Spinal cord (tissue), 10 donors: ENCODE results near the gene NUP93. TPM values are rescaled to one million over a fixed set of nuclear protein-coding genes. Genes with fewer than 3 reads are reported as not detected.

Source experiments
- DNase-seq, 6 donors: peaks; one replicate each; pipeline versions ENCODE4 v3.0.0 to v3.0.0-alpha.2; 2013 to 2015; ENCODE audit warnings: low spot score in 6 of 6, low read depth in 4 of 6
- H3K27ac ChIP-seq: one replicate; pipeline ENCODE4 v1.5.1; 2013; ENCODE audit warnings: low read depth, low read length, control low read depth
- H3K27me3 ChIP-seq: one replicate; pipeline ENCODE4 v1.6.1; 2013; ENCODE audit warnings: low read length; ENCODE audit not compliant: control insufficient read depth, insufficient read depth
- H3K36me3 ChIP-seq: one replicate; pipeline ENCODE4 v1.6.1; 2013; ENCODE audit warnings: low read length; ENCODE audit not compliant: control insufficient read depth, insufficient read depth
- H3K4me1 ChIP-seq: one replicate; pipeline ENCODE4 v1.6.1; 2013; ENCODE audit warnings: low read length; ENCODE audit not compliant: control insufficient read depth, insufficient read depth
- H3K4me3 ChIP-seq: one replicate; pipeline ENCODE4 v1.5.1; 2013; ENCODE audit warnings: low read depth, low read length, control low read depth
- H3K9me3 ChIP-seq: one replicate; pipeline ENCODE4 v1.6.1; 2013; ENCODE audit warnings: low read length; ENCODE audit not compliant: control insufficient read depth, insufficient read depth
- WGBS: methylation state at CpG from one replicate; pipeline ENCODE4 v1.1.5; 2013; ENCODE audit warnings: missing lambda C conversion rate; ENCODE audit not compliant: insufficient coverage; 5-methylcytosine and 5-hydroxymethylcytosine counted together
- polyA plus RNA-seq, 2 donors: library from polyadenylated mRNA; unstranded; fragments of 120-200 nt; gene quantifications; one replicate each; pipeline ENCODE4 v1.2.1, GENCODE V29; 2013; ENCODE audit not compliant: insufficient read length in 2 of 2
- total RNA-seq, 2 donors: library from RNA; depleted of rRNA in 1 of 2; stranded (reverse); fragments of 120-200 nt in 1 of 2; fragments of >200 nt in 1 of 2; gene quantifications; one replicate each; pipeline versions ENCODE4 v1.2.3 to v1.2.4, GENCODE V29; 2013 to 2014
- donor health status: healthy.

The NUP93 gene
- total and polyA plus RNA-seq, 4 donors: 103 to 128 (median 121) TPM

GRCh38 chr16:56888806-56889205 lies 158.9 kb downstream of the NUP93 start:
- 98% methylated on average over 7 of the region's 7 CpGs for WGBS
- no peak overlapping the region for H3K4me3 ChIP-seq
- no peaks in the 10 kb centered on the region for H3K27me3 ChIP-seq
- no peak overlapping the region for H3K27ac ChIP-seq
- DNase-seq: no peak
- no peaks in the 10 kb centered on the region for H3K4me1 ChIP-seq
- H3K36me3 ChIP-seq: no peaks in the 10 kb centered on the region
- no peaks in the 10 kb centered on the region for H3K9me3 ChIP-seq

- Histone ChIP-seq H3K9me3 (no peaks in the 10 kb centered on the region), H3K27ac (no peak overlapping the region), H3K36me3 (no peaks in the 10 kb centered on the region), H3K27me3 (no peaks in the 10 kb centered on the region), H3K4me3 (no peak overlapping the region), H3K4me1 (no peaks in the 10 kb centered on the region)
- no CpG with 5 or more reads among the region's 5 CpGs for WGBS
- DNase-seq: no peak
Observed at GRCh38 chr16:56889206-56889605, 159.3 kb downstream of the NUP93 start.

- no peak overlapping the region for H3K27ac ChIP-seq
- H3K4me3 ChIP-seq: no peak overlapping the region
- no peaks in the 10 kb centered on the region for H3K36me3 ChIP-seq
- DNase-seq: no peak
- H3K27me3 ChIP-seq: no peaks in the 10 kb centered on the region
- H3K4me1 ChIP-seq: no peaks in the 10 kb centered on the region
- WGBS: 66% methylated on average over 11 of the region's 11 CpGs
- no peaks in the 10 kb centered on the region for H3K9me3 ChIP-seq
Observed at GRCh38 chr16:56891685-56892084, 161.8 kb downstream of the NUP93 start.

DNA sequence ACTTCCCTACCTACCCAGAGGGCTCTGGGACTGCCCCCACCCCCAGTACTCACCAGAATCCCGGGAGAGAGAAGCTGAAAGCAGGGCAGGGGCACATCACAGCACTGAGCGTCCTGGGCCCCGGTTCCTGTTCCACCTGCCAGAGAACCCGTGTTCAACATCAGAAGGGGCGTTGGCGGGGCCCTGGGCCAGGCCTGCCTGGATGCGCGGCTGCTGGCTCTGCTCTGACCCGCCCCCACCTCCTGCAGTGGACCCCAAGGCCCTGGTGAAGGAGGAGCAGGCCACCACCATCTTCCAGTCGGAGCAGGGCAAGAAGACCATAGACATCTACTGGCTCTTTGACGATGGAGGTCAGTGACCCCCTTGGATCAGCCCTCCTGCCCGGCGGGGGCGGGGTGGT lies 162.8 kb downstream of the NUP93 start:
- 86% methylated on average over 14 of the region's 14 CpGs for WGBS
- Histone ChIP-seq H3K27ac (no peak overlapping the region), H3K4me3 (no peak overlapping the region), H3K9me3 (no peaks in the 10 kb centered on the region), H3K4me1 (no peaks in the 10 kb centered on the region), H3K27me3 (no peaks in the 10 kb centered on the region), H3K36me3 (no peaks in the 10 kb centered on the region)
- DNase-seq: no peak

DNA sequence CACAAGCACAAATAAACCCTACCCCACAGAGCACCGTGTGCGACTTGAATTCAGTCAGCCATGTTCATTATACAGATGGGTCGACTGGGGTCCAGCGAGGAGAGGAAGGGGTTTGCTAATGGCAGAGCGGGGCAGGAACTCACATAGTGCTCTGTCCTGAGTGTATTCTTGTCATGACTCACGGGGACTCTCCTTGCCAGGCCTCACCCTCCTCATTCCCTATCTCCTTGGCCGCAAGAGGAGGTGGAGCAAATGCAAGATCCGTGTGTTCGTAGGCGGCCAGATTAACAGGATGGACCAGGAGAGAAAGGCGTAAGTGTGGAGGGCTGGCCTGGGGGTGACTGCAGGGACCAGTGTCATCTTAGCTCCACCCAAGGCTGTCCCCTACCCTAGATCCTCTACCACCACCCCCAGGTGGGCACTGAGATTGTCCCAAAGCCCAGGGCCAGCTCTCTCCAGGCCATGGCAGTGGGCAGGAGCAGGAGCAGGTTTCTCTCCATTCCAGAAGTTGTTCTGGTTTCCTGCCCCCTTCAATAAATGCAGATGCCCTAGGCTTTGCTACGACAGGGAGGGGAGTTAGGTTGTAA lies 164.5 kb downstream of the NUP93 start:
- WGBS: 86% methylated on average over 6 of the region's 12 CpGs

GRCh38 chr16:56895813-56896212 lies 165.9 kb downstream of the NUP93 start:
- Histone ChIP-seq H3K27me3 (no peaks in the 10 kb centered on the region), H3K36me3 (no peaks in the 10 kb centered on the region), H3K4me1 (no peaks in the 10 kb centered on the region), H3K4me3 (no peak overlapping the region), H3K27ac (no peak overlapping the region), H3K9me3 (no peaks in the 10 kb centered on the region)
- no peak for DNase-seq
- 72% methylated on average over 3 of the region's 4 CpGs for WGBS

More for the DNA sequence above, 164.5 kb downstream of the NUP93 start:
- H3K4me1 ChIP-seq: no peaks in the 10 kb centered on the region
- H3K27me3 ChIP-seq: no peaks in the 10 kb centered on the region
- no peak for DNase-seq
- H3K27ac ChIP-seq: no peak overlapping the region
- no peaks in the 10 kb centered on the region for H3K9me3 ChIP-seq
- H3K4me3 ChIP-seq: no peak overlapping the region
- no peaks in the 10 kb centered on the region for H3K36me3 ChIP-seq

DNA sequence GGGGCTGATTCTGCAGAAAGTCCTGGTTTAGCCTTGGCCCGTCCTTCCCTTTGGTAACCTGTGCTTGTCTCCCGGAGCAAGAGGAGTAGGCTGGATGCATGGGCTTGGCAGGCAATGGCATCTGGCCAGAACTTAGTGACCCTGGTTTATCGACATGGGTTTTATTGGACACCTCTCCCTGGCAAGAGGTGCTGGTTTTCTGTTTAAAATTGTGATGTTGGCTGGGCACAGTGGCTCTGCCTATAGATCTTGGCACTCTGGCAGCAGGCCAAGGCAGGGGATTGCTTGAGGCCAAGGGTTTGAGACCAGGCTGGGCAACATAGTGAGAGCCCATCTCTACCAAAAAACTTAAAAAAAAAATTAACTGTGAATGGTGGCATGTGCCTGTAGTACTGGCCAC lies 166.3 kb downstream of the NUP93 start:
- Histone ChIP-seq H3K27ac (no peak overlapping the region), H3K4me3 (no peak overlapping the region), H3K4me1 (no peaks in the 10 kb centered on the region), H3K36me3 (no peaks in the 10 kb centered on the region), H3K9me3 (no peaks in the 10 kb centered on the region), H3K27me3 (no peaks in the 10 kb centered on the region)
- no peak for DNase-seq
- 75% methylated on average over 3 of the region's 3 CpGs for WGBS

GRCh38 chr16:56897026-56897799 lies 167.3 kb downstream of the NUP93 start:
- H3K36me3 ChIP-seq: no peaks in the 10 kb centered on the region
- DNase-seq: no peak
- no peaks in the 10 kb centered on the region for H3K27me3 ChIP-seq
- WGBS: 93% methylated on average over 4 of the region's 8 CpGs
- no peak overlapping the region for H3K27ac ChIP-seq
- no peaks in the 10 kb centered on the region for H3K9me3 ChIP-seq
- H3K4me3 ChIP-seq: no peak overlapping the region
- no peaks in the 10 kb centered on the region for H3K4me1 ChIP-seq

GRCh38 chr16:56898847-56899246 lies 168.9 kb downstream of the NUP93 start:
- Histone ChIP-seq H3K4me3 (no peak overlapping the region), H3K9me3 (no peaks in the 10 kb centered on the region), H3K36me3 (no peaks in the 10 kb centered on the region), H3K27ac (no peak overlapping the region), H3K27me3 (no peaks in the 10 kb centered on the region), H3K4me1 (no peaks in the 10 kb centered on the region)
- DNase-seq: no peak
- WGBS: 100% methylated on average over 3 of the region's 8 CpGs
